ENCODE measurements around the gene ENKD1. TPM values are rescaled to one million over a fixed set of nuclear protein-coding genes. Genes with fewer than 3 reads are reported as not detected.

The ENKD1 gene
- total RNA-seq, 3 donors from 2014 or later (not counting 1 experiment from before 2014, with no cell fraction given), result 3.4 to 4.2 (median 3.7) TPM

GRCh38 chr16:67675579-67675935 is 9.0 kb upstream of the ENKD1 start:
- Mint-ChIP-seq H3K27me3 (ENCODE audit: low read depth in 2 of 2) (no peaks in the 10 kb centered on the region), H3K27ac (no peak overlapping the region), H3K9me3 (no peaks in the 10 kb centered on the region), H3K4me3 (no peak overlapping the region), H3K36me3 (no peaks in the 10 kb centered on the region), H3K4me1 (peaks cover 0 to 5% of the 10 kb centered on the region in 2 donors)
- 97% methylated on average over 17 of the region's 17 CpGs for WGBS (ENCODE audit: insufficient coverage)
- intact Hi-C loops (cut with micrococcal nuclease), result no loop called here
- no peak overlapping the region for H3K27ac ChIP-seq (ENCODE audit: low read length)
- H3K36me3 ChIP-seq (ENCODE audit: control insufficient read depth, insufficient read depth, low read length), result peaks cover 3% of the 10 kb centered on the region
- H3K9me3 ChIP-seq (ENCODE audit: control insufficient read depth, insufficient read depth, low read length), result no peaks in the 10 kb centered on the region
- TF ChIP-seq CTCF (IDR thresholded peaks at IDR 0.05), result no peak
- H3K4me1 ChIP-seq (ENCODE audit: control insufficient read depth, insufficient read depth, low read length), result no peaks in the 10 kb centered on the region
- ATAC-seq (no peak), DNase-seq (no peak)
- no peaks in the 10 kb centered on the region for H3K27me3 ChIP-seq (ENCODE audit: control insufficient read depth, insufficient read depth, low read length)
- H3K4me3 ChIP-seq (ENCODE audit: low read length), result no peak overlapping the region

GRCh38 chr16:67674851-67675578 is 8.5 kb upstream of the ENKD1 start:
- Histone ChIP-seq H3K27ac (ENCODE audit: low read length) (no peak overlapping the region), H3K9me3 (ENCODE audit: control insufficient read depth, insufficient read depth, low read length) (no peaks in the 10 kb centered on the region), H3K4me3 (ENCODE audit: low read length) (no peak overlapping the region), H3K27me3 (ENCODE audit: control insufficient read depth, insufficient read depth, low read length) (no peaks in the 10 kb centered on the region), H3K4me1 (ENCODE audit: control insufficient read depth, insufficient read depth, low read length) (no peaks in the 10 kb centered on the region), H3K36me3 (ENCODE audit: control insufficient read depth, insufficient read depth, low read length) (no peaks in the 10 kb centered on the region)
- no peak for ATAC-seq
- Mint-ChIP-seq H3K9me3 (no peaks in the 10 kb centered on the region), H3K4me3 (no peak overlapping the region), H3K27ac (no peak overlapping the region), H3K4me1 (peaks cover 0 to 5% of the 10 kb centered on the region in 2 donors), H3K27me3 (ENCODE audit: low read depth in 2 of 2) (no peaks in the 10 kb centered on the region), H3K36me3 (no peaks in the 10 kb centered on the region)
- no peak for TF ChIP-seq CTCF (IDR thresholded peaks at IDR 0.05)
- DNase-seq, result no peak
- intact Hi-C loops (cut with micrococcal nuclease), result no loop called here
- WGBS (ENCODE audit: insufficient coverage), result 96% methylated on average over 28 of the region's 28 CpGs

- Mint-ChIP-seq H3K9me3 (no peaks in the 10 kb centered on the region), H3K27me3 (ENCODE audit: low read depth in 2 of 2) (no peaks in the 10 kb centered on the region), H3K4me3 (no peak overlapping the region), H3K4me1 (peaks cover 0 to 5% of the 10 kb centered on the region in 2 donors), H3K27ac (peak overlapping the region in 1 of 2 donors; percentile 72), H3K36me3 (no peaks in the 10 kb centered on the region)
- DNase-seq (no peak), ATAC-seq (no peak)
- intact Hi-C loops (cut with micrococcal nuclease), result loop anchor here (2.0 kb wide), 1 partner anchor 255 kb away; no protein-coding TSS in a partner anchor
- WGBS (ENCODE audit: insufficient coverage), result 62% methylated on average over 21 of the region's 21 CpGs
- Histone ChIP-seq H3K27me3 (ENCODE audit: control insufficient read depth, insufficient read depth, low read length) (no peaks in the 10 kb centered on the region), H3K4me1 (ENCODE audit: control insufficient read depth, insufficient read depth, low read length) (peaks cover 3% of the 10 kb centered on the region), H3K4me3 (ENCODE audit: low read length) (no peak overlapping the region), H3K27ac (ENCODE audit: low read length) (no peak overlapping the region), H3K36me3 (ENCODE audit: control insufficient read depth, insufficient read depth, low read length) (no peaks in the 10 kb centered on the region), H3K9me3 (ENCODE audit: control insufficient read depth, insufficient read depth, low read length) (no peaks in the 10 kb centered on the region)
- no peak for TF ChIP-seq CTCF (IDR thresholded peaks at IDR 0.05)
Measured at GRCh38 chr16:67673712-67674580, 7.4 kb upstream of the ENKD1 start.

Measured in natural killer cell (primary cell).